GM19395 (cell line): ENCODE measurements around the gene NDUFB4.
"Not testable (repeated sequence)": the region's sequence is repeated elsewhere in the genome, so short reads cannot be mapped to it uniquely, and the experiment has no call there.

Experiments used
- ATAC-seq: cut with Tn5 transposase; IDR thresholded peaks from one replicate; pipeline ENCODE4 v1.9.1; 2021; ENCODE audit warnings: mild to moderate bottlenecking, moderate library complexity; ENCODE audit not compliant: unreplicated experiment

The NDUFB4 gene

GRCh38 chr3:120569222-120570057, 26.7 kb upstream of the NDUFB4 start:
- no peak for ATAC-seq

- ATAC-seq: no peak
Measured at GRCh38 chr3:120572027-120572426, 24.1 kb upstream of the NDUFB4 start.

- no peak for ATAC-seq
Measured at GRCh38 chr3:120587332-120587975, 8.7 kb upstream of the NDUFB4 start.

GRCh38 chr3:120595788-120596115, 384 bp upstream of the NDUFB4 start:
- no peak for ATAC-seq

- no peak for ATAC-seq
Measured at GRCh38 chr3:120596853-120597223, 702 bp downstream of the NDUFB4 start.

GRCh38 chr3:120597445-120598049, 1.4 kb downstream of the NDUFB4 start:
- ATAC-seq: peak; percentile 65

- ATAC-seq: no peak
Measured at GRCh38 chr3:120599211-120599610, 3.1 kb downstream of the NDUFB4 start.

- no peak for ATAC-seq
Measured at GRCh38 chr3:120601554-120601953, 5.4 kb downstream of the NDUFB4 start.

GRCh38 chr3:120602682-120603081, 6.5 kb downstream of the NDUFB4 start:
- no peak for ATAC-seq

GRCh38 chr3:120604382-120604781, 8.2 kb downstream of the NDUFB4 start:
- no peak for ATAC-seq

GRCh38 chr3:120604784-120605183, 8.6 kb downstream of the NDUFB4 start:
- no peak for ATAC-seq

GRCh38 chr3:120608506-120608905, 12.4 kb downstream of the NDUFB4 start:
- ATAC-seq: no peak

GRCh38 chr3:120614765-120615164, 18.6 kb downstream of the NDUFB4 start:
- no peak for ATAC-seq

GRCh38 chr3:120615847-120616609, 19.9 kb downstream of the NDUFB4 start:
- ATAC-seq: no peak

- not testable (repeated sequence) for ATAC-seq
Measured at GRCh38 chr3:120616745-120617144, 20.6 kb downstream of the NDUFB4 start.

- ATAC-seq: no peak
Measured at GRCh38 chr3:120622457-120622856, 26.3 kb downstream of the NDUFB4 start.

- no peak for ATAC-seq
Measured at GRCh38 chr3:120622870-120623726, 27.0 kb downstream of the NDUFB4 start.

- ATAC-seq: no peak
Measured at GRCh38 chr3:120623727-120624093, 27.6 kb downstream of the NDUFB4 start.

GRCh38 chr3:120625159-120625586, 29.0 kb downstream of the NDUFB4 start:
- ATAC-seq: no peak

GRCh38 chr3:120634539-120634938, 38.4 kb downstream of the NDUFB4 start:
- no peak for ATAC-seq
